ENCODE results near the gene CKM. TPM values are rescaled to one million over a fixed set of nuclear protein-coding genes. Genes with fewer than 3 reads are reported as not detected.

The CKM gene
- total and polyA plus RNA-seq, 8 donors, result 4.1 to 58.5 (median 10.9) TPM; not detected in 2

GRCh38 chr19:45294291-45295029 lies 28.2 kb downstream of the CKM start:
- DNase-seq, result peak in 1 of 2 donors; percentile 64
- peaks cover 11 to 94% (median 92%) of the 10 kb centered on the region in 4 donors for H3K36me3 ChIP-seq
- no peaks in the 10 kb centered on the region for H3K27me3 ChIP-seq
- no peaks in the 10 kb centered on the region for H3K4me1 ChIP-seq
- no peak overlapping the region for H3K4me3 ChIP-seq
- TF ChIP-seq POLR2AphosphoS5 (IDR thresholded peaks at IDR 0.05) (no peak), POLR2A (IDR thresholded peaks at IDR 0.05) (no peak), CTCF (IDR thresholded peaks at IDR 0.05) (no peak)
- 75 to 90% (median 86%) methylated on average over 12 of the region's 12 CpGs for WGBS, 5 donors
- intact Hi-C loops (cut with DNase I; ENCODE audit: low total_unique reads), result no loop called here
- no peak overlapping the region for H3K27ac ChIP-seq
- H3K9me3 ChIP-seq, result peaks cover 0 to 11% (median 3%) of the 10 kb centered on the region in 4 donors

- no peaks in the 10 kb centered on the region for H3K4me1 ChIP-seq
- no peak overlapping the region for H3K4me3 ChIP-seq
- 73 to 89% (median 80%) methylated on average over 4 of the region's 4 CpGs for WGBS, 5 donors
- intact Hi-C loops (cut with DNase I; ENCODE audit: low total_unique reads), result no loop called here
- no peak for DNase-seq
- H3K27ac ChIP-seq, result no peak overlapping the region
- H3K27me3 ChIP-seq, result no peaks in the 10 kb centered on the region
- peaks cover 0 to 11% (median 3%) of the 10 kb centered on the region in 4 donors for H3K9me3 ChIP-seq
- H3K36me3 ChIP-seq, result peaks cover 13 to 96% (median 92%) of the 10 kb centered on the region in 4 donors
- TF ChIP-seq POLR2A (IDR thresholded peaks at IDR 0.05) (no peak), EP300 (IDR thresholded peaks at IDR 0.05) (no peak), CTCF (IDR thresholded peaks at IDR 0.05) (no peak), POLR2AphosphoS5 (IDR thresholded peaks at IDR 0.05) (no peak)
Measured at GRCh38 chr19:45293682-45294081, 29.0 kb downstream of the CKM start.

GRCh38 chr19:45291834-45292233 lies 30.8 kb downstream of the CKM start:
- H3K27ac ChIP-seq, result no peak overlapping the region
- peaks cover 7 to 97% (median 93%) of the 10 kb centered on the region in 4 donors for H3K36me3 ChIP-seq
- no peak for DNase-seq
- H3K27me3 ChIP-seq, result no peaks in the 10 kb centered on the region
- no peaks in the 10 kb centered on the region for H3K4me1 ChIP-seq
- no peak overlapping the region for H3K4me3 ChIP-seq
- TF ChIP-seq POLR2AphosphoS5 (IDR thresholded peaks at IDR 0.05), result no peak
- TF ChIP-seq POLR2A (IDR thresholded peaks at IDR 0.05), result no peak
- no peak for TF ChIP-seq CTCF (IDR thresholded peaks at IDR 0.05)
- WGBS, 5 donors, result 95 to 100% (median 100%) methylated on average over 1 of the region's 1 CpG
- peaks cover 0 to 11% (median 3%) of the 10 kb centered on the region in 4 donors for H3K9me3 ChIP-seq
- intact Hi-C loops (cut with DNase I; ENCODE audit: low total_unique reads), result no loop called here

- intact Hi-C loops (cut with DNase I; ENCODE audit: low total_unique reads), result no loop called here
- TF ChIP-seq EP300 (IDR thresholded peaks at IDR 0.05), result no peak
- TF ChIP-seq POLR2A (IDR thresholded peaks at IDR 0.05), result no peak
- TF ChIP-seq POLR2AphosphoS5 (IDR thresholded peaks at IDR 0.05), result no peak
- no peak for TF ChIP-seq CTCF (IDR thresholded peaks at IDR 0.05)
- Histone ChIP-seq H3K27me3 (no peaks in the 10 kb centered on the region), H3K4me3 (no peak overlapping the region), H3K4me1 (no peaks in the 10 kb centered on the region), H3K9me3 (peaks cover 0 to 11% (median 3%) of the 10 kb centered on the region in 4 donors), H3K36me3 (peaks cover 9 to 97% (median 88%) of the 10 kb centered on the region in 4 donors), H3K27ac (no peak overlapping the region)
- no peak for DNase-seq
- 93 to 98% (median 94%) methylated on average over 3 to 6 of the region's 6 CpGs for WGBS, 5 donors
Measured at GRCh38 chr19:45290381-45290931, 32.2 kb downstream of the CKM start.
